Upper lobe of right lung (tissue), 1 donor: ENCODE results near the gene SLC34A1. TPM values are rescaled to one million over a fixed set of nuclear protein-coding genes. Genes with fewer than 3 reads are reported as not detected.

Experiments used
- ATAC-seq: fragments of 200-7000 bp; cut with Tn5 transposase; one replicate; pipeline ENCODE4 v1.9.1; 2020; ENCODE audit warnings: mild to moderate bottlenecking, moderate library complexity
- DNase-seq: peaks from one replicate; pipeline ENCODE4 v3.0.0-alpha.2; 2020
- H3K27ac ChIP-seq: fragments of 200-600 bp; one replicate; pipeline ENCODE4 v1.8.0; 2022
- H3K27me3 ChIP-seq: fragments of 200-600 bp; one replicate; pipeline ENCODE4 v1.8.0; 2022; ENCODE audit warnings: mild to moderate bottlenecking
- H3K36me3 ChIP-seq: fragments of 200-600 bp; one replicate; pipeline ENCODE4 v1.8.0; 2022
- H3K4me1 ChIP-seq: fragments of 200-600 bp; one replicate; pipeline ENCODE4 v1.8.0; 2022
- H3K4me3 ChIP-seq: fragments of 200-600 bp; one replicate; pipeline ENCODE4 v1.8.0; 2022; ENCODE audit warnings: mild to moderate bottlenecking
- H3K9me3 ChIP-seq: fragments of 200-600 bp; one replicate; pipeline ENCODE4 v1.8.0; 2022
- CTCF ChIP-seq: fragments of 200-600 bp; IDR thresholded peaks from one replicate; pipeline ENCODE4 v1.8.0; 2022; ENCODE audit warnings: antibody characterized with exemption
- intact Hi-C: fragments of 100-400 bp; cut with DNase I; formaldehyde crosslinking; loops from one replicate; pipeline ENCODE4 v1.11.0; 2022
- total RNA-seq: library from RNA; stranded (reverse); fragmentation: NEBNext Ultra II Directional; extraction: Animal tissue kit (Norgen Biotek cat#: 25700); gene quantifications from one replicate; pipeline ENCODE4 v1.2.1, GENCODE V29; 2021
- donor health status: DM: no; HTN: yes; CAD: no; lungs with severe emphysema.

The SLC34A1 gene
- total RNA-seq, 1 donor from 2014 or later: not detected

DNA sequence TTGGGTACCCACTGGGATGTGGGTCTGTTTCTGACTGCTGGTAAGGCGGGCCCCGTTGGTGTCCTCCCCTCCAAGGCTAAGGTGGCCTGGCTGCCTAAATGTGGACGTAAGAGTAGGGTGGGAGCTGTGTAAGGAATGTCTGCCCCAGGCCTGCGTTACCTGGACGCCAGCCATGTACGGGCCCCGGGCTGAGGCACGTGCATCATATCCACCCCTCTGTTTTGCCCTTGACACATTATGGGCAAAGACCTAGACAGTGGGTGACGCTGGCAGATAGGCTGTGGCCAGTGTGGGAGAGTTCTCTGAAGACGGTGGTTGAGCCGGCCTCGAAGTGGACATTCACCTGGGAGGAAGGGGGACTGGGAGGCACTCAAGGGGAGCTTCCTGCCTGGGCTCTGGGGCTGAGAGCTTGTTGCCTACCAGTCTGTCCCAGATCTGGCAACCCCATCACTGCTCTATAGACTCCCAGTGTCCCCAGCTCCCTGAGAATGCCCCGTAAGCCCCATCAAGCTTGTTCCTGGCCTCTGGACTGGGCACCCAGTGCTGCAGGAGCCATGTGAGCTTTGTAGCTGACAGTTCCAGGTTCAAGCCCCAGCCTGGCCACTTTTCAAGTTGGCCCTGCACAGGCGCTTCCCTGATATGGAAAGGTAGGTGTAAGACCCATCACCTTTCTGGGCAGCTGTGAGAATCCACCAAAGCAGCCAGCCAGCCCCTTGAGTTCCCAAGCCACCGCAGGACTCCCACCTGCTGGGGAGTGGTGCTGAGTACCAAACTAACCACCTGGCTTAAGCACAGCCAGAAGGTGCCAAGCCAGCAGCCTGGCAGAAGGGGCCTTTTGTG, 59.1 kb downstream of the SLC34A1 start:
- Histone ChIP-seq H3K4me1 (peaks cover 22% of the 10 kb centered on the region), H3K36me3 (peaks cover 28% of the 10 kb centered on the region), H3K4me3 (no peak overlapping the region), H3K27ac (no peak overlapping the region), H3K9me3 (no peaks in the 10 kb centered on the region), H3K27me3 (peaks cover 8% of the 10 kb centered on the region)
- ATAC-seq (no peak), DNase-seq (peak; percentile 61)
- intact Hi-C loops: no loop called here
- no peak for TF ChIP-seq CTCF

DNA sequence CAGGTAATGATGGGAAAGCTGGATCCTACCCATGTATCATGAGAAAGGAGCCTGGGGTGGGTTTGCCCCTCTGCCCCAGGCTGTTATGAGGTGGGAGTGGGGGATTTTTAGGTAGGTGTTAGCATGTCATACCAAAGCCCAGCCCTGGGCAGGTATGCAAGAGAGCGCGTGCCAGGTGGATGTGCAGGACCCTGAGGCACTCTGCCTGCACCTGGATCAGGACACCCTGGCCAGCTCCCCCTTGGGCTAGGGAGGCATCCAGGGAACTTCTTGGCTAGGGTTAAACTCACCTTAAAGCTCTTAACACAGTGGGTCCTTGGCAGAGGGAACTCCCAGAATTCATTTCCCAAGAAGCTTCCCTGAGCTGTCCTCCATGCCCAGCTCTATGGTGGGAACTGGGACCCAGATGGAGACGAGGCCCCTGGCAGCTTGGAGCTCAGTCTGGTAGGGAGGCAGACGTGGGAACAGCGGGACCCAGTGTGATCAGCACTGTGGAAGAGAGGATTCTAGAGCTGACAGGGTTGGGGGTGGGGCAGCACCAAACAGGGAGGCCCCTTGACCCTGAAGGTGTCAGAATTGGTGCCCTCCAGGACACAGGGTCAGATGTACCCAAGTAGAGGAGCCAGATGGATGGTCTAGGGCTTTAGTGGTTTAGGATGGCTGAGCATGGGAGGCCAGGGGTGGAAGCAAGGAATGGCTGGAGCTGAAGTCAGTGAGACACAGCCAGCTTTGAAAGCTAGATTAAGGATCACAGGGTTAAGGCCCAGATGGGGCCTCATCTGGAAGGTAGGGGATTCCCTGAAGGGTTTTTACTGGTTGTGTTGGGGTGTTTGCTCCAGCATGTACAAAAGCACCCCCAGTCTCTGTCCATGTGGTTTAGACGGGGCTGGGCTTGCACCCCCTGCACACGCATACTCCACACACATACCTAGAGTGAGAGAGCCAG, 60.1 kb downstream of the SLC34A1 start:
- H3K4me1 ChIP-seq: peaks cover 22% of the 10 kb centered on the region
- no peaks in the 10 kb centered on the region for H3K9me3 ChIP-seq
- H3K4me3 ChIP-seq: no peak overlapping the region
- peaks cover 25% of the 10 kb centered on the region for H3K36me3 ChIP-seq
- intact Hi-C loops: no loop called here
- H3K27me3 ChIP-seq: peaks cover 9% of the 10 kb centered on the region
- no peak for ATAC-seq
- DNase-seq: no peak
- H3K27ac ChIP-seq: no peak overlapping the region
- TF ChIP-seq CTCF: no peak

- no peak overlapping the region for H3K4me3 ChIP-seq
- H3K36me3 ChIP-seq: peaks cover 23% of the 10 kb centered on the region
- DNase-seq (no peak), ATAC-seq (no peak)
- H3K27ac ChIP-seq: no peak overlapping the region
- no peak for TF ChIP-seq CTCF
- H3K9me3 ChIP-seq: no peaks in the 10 kb centered on the region
- intact Hi-C loops: no loop called here
- peaks cover 22% of the 10 kb centered on the region for H3K4me1 ChIP-seq
- peaks cover 9% of the 10 kb centered on the region for H3K27me3 ChIP-seq
Observed at GRCh38 chr5:177445052-177445916, 61.0 kb downstream of the SLC34A1 start.

DNA sequence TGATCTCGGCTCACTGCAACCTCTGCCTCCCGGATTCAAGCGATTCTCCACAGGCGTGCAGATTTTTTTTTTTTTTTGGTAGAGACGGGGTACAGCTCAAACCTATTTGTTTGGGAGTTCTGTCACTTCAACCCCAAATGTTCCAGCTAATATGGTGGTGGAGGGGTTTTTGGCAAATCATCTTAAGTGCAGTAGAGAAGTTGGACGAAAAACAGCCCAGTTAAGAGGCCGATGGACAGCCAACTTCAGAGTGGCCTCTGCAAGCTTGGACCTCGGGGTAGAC, 61.6 kb downstream of the SLC34A1 start:
- Histone ChIP-seq H3K4me1 (peaks cover 22% of the 10 kb centered on the region), H3K27me3 (peaks cover 10% of the 10 kb centered on the region), H3K9me3 (no peaks in the 10 kb centered on the region), H3K36me3 (peaks cover 17% of the 10 kb centered on the region), H3K4me3 (peak overlapping the region; percentile 52), H3K27ac (no peak overlapping the region)
- ATAC-seq: no peak
- intact Hi-C loops: no loop called here
- DNase-seq: no peak
- TF ChIP-seq CTCF: no peak
